HFFc6 (cell line): ENCODE data around the gene ALG8. TPM values are rescaled to one million over a fixed set of nuclear protein-coding genes. Genes with fewer than 3 reads are reported as not detected.
A peak's percentile ranks its signal among the peaks of the same experiment; 100 is the strongest.

Experiments used
- DNase-seq: peaks from one replicate; pipeline ENCODE4 v3.0.0-alpha.2; 2018
- H3K27ac Mint-ChIP-seq: 2 replicates; pipeline ENCODE4 v1.8.0; 2020; ENCODE audit warnings: mild to moderate bottlenecking, mixed read lengths
- H3K27me3 Mint-ChIP-seq: 2 replicates; pipeline ENCODE4 v1.8.0; 2021; ENCODE audit warnings: mild to moderate bottlenecking, moderate library complexity, mixed read lengths; ENCODE audit not compliant: insufficient read depth
- H3K36me3 Mint-ChIP-seq: 2 replicates; pipeline ENCODE4 v1.8.0; 2021; ENCODE audit warnings: low read depth, mixed read lengths
- H3K4me1 Mint-ChIP-seq: 2 replicates; pipeline ENCODE4 v1.8.0; 2020; ENCODE audit warnings: low read depth, mixed read lengths
- H3K4me3 Mint-ChIP-seq: 2 replicates; pipeline ENCODE4 v1.8.0; 2020; ENCODE audit warnings: mild to moderate bottlenecking, moderate library complexity, mixed read lengths
- H3K9me3 Mint-ChIP-seq: 2 replicates; pipeline ENCODE4 v1.8.0; 2020; ENCODE audit warnings: mild to moderate bottlenecking, mixed read lengths
- CTCF ChIP-seq: fragments of 200-600 bp; sonication (generic); IDR thresholded peaks from 2 replicates; pipeline ENCODE4 v1.5.0; 2021; ENCODE audit warnings: antibody characterized with exemption, mild to moderate bottlenecking
- total RNA-seq, 6 experiments: library from RNA; stranded (reverse); fragmentation: NEBNext Ultra II Directional; extraction: Animal tissue kit (Norgen Biotek cat#: 25700); gene quantifications; 2 replicates in 1 of 6; 3 replicates in 5 of 6; pipeline ENCODE4 v1.2.3, GENCODE V29; 2021

ALG8 gene
- total RNA-seq, 6 experiments from 2014 or later = 62.0 to 84.0 (median 69.8) TPM

GRCh38 chr11:78156127-78156844, 16.9 kb upstream of the ALG8 start:
- no peak for TF ChIP-seq CTCF
- H3K9me3 Mint-ChIP-seq = no peaks in the 10 kb centered on the region
- H3K27me3 Mint-ChIP-seq = peaks cover 2% of the 10 kb centered on the region; the same call in 1 of the 2 replicates
- H3K27ac Mint-ChIP-seq = no peak overlapping the region
- H3K36me3 Mint-ChIP-seq = no peaks in the 10 kb centered on the region
- H3K4me3 Mint-ChIP-seq = no peak overlapping the region
- no peaks in the 10 kb centered on the region; the same call in 1 of the 2 replicates for H3K4me1 Mint-ChIP-seq
- DNase-seq = no peak

DNA sequence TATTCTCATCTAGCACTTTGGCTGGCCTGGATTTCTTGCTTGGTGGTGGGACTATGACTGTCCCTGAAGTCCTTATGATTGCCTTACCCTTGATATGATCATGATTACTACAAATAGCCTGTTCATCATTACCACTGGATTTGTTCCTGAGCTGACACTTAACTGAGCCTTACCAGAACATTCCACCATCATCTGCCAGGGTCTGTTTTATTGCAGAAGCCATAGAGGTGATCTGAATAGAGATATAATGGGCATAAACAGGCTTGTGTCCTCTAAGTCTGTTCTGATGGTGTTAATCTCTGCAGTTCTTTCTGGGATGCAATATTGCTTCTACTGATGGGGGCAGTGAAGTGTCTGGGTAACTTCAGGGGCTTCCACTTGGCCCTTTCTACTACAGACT, 12.4 kb upstream of the ALG8 start:
- Mint-ChIP-seq H3K9me3 (no peaks in the 10 kb centered on the region), H3K27ac (no peak overlapping the region), H3K4me3 (no peak overlapping the region), H3K4me1 (peaks cover 18% of the 10 kb centered on the region), H3K27me3 (peaks cover 1% of the 10 kb centered on the region), H3K36me3 (no peaks in the 10 kb centered on the region)
- DNase-seq = no peak
- no peak for TF ChIP-seq CTCF

- Mint-ChIP-seq H3K4me1 (peaks cover 18% of the 10 kb centered on the region), H3K9me3 (no peaks in the 10 kb centered on the region), H3K4me3 (no peak overlapping the region), H3K36me3 (no peaks in the 10 kb centered on the region), H3K27me3 (peaks cover 1% of the 10 kb centered on the region), H3K27ac (no peak overlapping the region)
- TF ChIP-seq CTCF = no peak
- DNase-seq = no peak
Observed at GRCh38 chr11:78150754-78151153, 11.3 kb upstream of the ALG8 start.

DNA sequence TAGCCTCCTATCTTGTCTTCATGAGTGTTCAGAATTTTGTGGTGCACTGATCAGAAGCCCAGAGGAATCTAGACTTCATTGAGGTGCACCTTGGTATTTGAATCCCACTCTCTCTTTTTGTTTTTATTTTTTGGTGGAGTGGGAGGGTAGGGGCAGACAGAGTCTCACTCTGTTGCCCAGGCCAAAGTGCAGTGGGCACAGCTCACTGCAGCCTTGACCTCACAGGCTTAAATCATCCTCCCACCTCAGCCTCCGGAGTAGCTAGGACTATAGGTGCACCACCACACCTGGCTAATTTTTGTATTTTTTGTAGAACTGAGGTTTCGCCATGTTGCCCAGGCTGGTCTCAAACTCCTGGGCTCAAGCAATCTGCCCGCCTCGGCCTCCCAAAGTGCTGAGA, 10.9 kb upstream of the ALG8 start:
- no peak overlapping the region for H3K27ac Mint-ChIP-seq
- no peak for TF ChIP-seq CTCF
- peaks cover 18% of the 10 kb centered on the region for H3K4me1 Mint-ChIP-seq
- H3K9me3 Mint-ChIP-seq = no peaks in the 10 kb centered on the region
- peaks cover 1% of the 10 kb centered on the region for H3K27me3 Mint-ChIP-seq
- no peak for DNase-seq
- no peaks in the 10 kb centered on the region for H3K36me3 Mint-ChIP-seq
- no peak overlapping the region for H3K4me3 Mint-ChIP-seq

- Mint-ChIP-seq H3K27me3 (peaks cover 1% of the 10 kb centered on the region), H3K4me3 (no peak overlapping the region), H3K4me1 (peaks cover 18% of the 10 kb centered on the region), H3K9me3 (no peaks in the 10 kb centered on the region), H3K36me3 (no peaks in the 10 kb centered on the region), H3K27ac (no peak overlapping the region)
- DNase-seq = peak; percentile 66
- peak; percentile 64 for TF ChIP-seq CTCF
Observed at GRCh38 chr11:78149646-78150045, 10.2 kb upstream of the ALG8 start.
